Measurements from ENCODE around the gene VEGFB. TPM values are rescaled to one million over a fixed set of nuclear protein-coding genes. Genes with fewer than 3 reads are reported as not detected.

The VEGFB gene
- total and polyA plus RNA-seq, 2 donors = 16.0 to 70.2 TPM

DNA sequence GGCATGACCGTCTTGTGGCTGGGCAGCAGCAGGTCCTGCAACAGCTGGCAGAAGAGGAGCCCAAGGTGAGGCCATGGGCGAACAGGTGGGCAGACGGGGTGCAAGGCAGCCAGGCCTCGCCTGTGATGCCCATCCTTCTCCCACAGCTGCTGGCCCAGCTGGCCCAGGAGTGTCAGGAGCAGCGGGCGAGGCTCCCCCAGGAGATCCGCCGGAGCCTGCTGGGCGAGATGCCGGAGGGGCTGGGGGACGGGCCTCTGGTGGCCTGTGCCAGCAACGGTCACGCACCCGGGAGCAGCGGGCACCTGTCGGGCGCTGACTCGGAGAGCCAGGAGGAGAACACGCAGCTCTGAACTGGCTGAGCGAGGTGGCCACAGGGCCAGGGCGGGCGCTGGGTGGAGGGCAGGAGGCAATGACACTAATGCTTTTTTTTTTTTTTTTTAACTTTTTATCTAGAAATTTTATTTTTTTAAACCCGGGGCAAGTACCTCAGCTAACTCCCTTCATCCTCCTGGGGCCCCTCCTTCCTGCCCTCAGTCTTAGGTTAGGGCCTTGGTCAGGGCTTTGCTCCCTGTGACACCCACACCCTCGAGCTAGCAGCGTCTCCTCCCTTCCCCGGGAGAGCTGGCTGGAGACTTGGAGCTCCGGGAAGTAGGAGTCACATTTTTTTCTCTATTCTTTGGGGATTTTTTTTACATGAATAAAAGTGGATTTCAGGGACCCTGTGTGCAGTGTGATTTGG is 33.0 kb downstream of the VEGFB start:
- no peak for DNase-seq (ENCODE audit: low read depth in 6 of 9, low spot score in 9 of 9)
- peaks cover 0 to 5% of the 10 kb centered on the region in 2 donors for H3K9me3 ChIP-seq (ENCODE audit: control insufficient read depth in 2 of 2, insufficient read depth in 1 of 2, low read length in 1 of 2)
- peaks cover 9 to 32% of the 10 kb centered on the region in 2 donors for H3K4me1 ChIP-seq (ENCODE audit: control insufficient read depth in 2 of 2, insufficient read depth in 2 of 2, low read length in 2 of 2)
- no peak overlapping the region for H3K4me3 ChIP-seq (ENCODE audit: low read length in 2 of 2)
- 92% methylated on average over 27 of the region's 27 CpGs for WGBS
- no peaks in the 10 kb centered on the region for H3K27me3 ChIP-seq (ENCODE audit: control insufficient read depth in 2 of 2, insufficient read depth in 1 of 2, low read length in 1 of 2)
- no peak overlapping the region for H3K27ac ChIP-seq (ENCODE audit: low read depth in 1 of 2, low read length in 1 of 2)
- H3K36me3 ChIP-seq (ENCODE audit: control insufficient read depth in 2 of 2, insufficient read depth in 2 of 2, low read length in 1 of 2) = peaks cover 13 to 17% of the 10 kb centered on the region in 2 donors

GRCh38 chr11:64268025-64268892 is 33.9 kb downstream of the VEGFB start:
- Histone ChIP-seq H3K36me3 (ENCODE audit: control insufficient read depth in 2 of 2, insufficient read depth in 2 of 2, low read length in 1 of 2) (peaks cover 5 to 9% of the 10 kb centered on the region in 2 donors), H3K4me1 (ENCODE audit: control insufficient read depth in 2 of 2, insufficient read depth in 2 of 2, low read length in 2 of 2) (peaks cover 9 to 32% of the 10 kb centered on the region in 2 donors), H3K9me3 (ENCODE audit: control insufficient read depth in 2 of 2, insufficient read depth in 1 of 2, low read length in 1 of 2) (peaks cover 0 to 5% of the 10 kb centered on the region in 2 donors), H3K4me3 (ENCODE audit: low read length in 2 of 2) (peak overlapping the region; percentile 78 to 83), H3K27ac (ENCODE audit: low read depth in 1 of 2, low read length in 1 of 2) (peak overlapping the region; percentile 95 to 98), H3K27me3 (ENCODE audit: control insufficient read depth in 2 of 2, insufficient read depth in 1 of 2, low read length in 1 of 2) (no peaks in the 10 kb centered on the region)
- WGBS = 70% methylated on average over 23 of the region's 23 CpGs
- no peak for DNase-seq (ENCODE audit: low read depth in 6 of 9, low spot score in 9 of 9)

DNA sequence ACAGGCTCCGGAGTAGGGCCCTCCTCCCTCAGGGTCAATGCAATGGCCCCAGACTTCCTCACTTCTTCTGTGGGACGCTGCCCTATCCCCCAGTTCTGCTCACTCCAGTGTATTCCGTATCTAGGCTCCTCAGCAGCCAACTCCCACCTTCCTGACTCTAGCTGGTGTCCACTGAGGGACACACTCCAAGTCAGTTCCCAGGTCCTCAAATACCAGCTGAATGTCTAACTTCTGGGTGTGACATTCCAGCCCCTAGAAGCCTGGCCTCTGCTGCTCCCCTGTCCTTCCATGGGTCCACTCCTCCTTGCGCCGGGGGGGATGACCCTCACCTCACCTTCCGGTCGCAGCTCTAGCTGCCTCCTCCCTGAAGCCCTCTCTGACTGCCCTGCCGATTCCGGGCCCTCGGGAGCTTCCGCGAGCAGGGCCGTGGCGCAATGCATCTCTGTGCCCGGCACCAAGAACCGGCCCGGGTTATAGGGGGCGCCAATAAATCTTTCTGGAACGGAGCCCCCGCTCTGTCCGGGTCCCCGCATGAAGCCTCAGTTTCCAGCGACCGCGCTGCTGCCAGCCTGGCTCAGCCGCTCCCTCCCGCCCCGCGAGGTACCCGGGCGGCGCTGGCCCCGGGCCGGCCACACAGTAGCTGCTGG is 34.6 kb downstream of the VEGFB start:
- H3K27me3 ChIP-seq (ENCODE audit: control insufficient read depth in 2 of 2, insufficient read depth in 1 of 2, low read length in 1 of 2) = no peaks in the 10 kb centered on the region
- H3K36me3 ChIP-seq (ENCODE audit: control insufficient read depth in 2 of 2, insufficient read depth in 2 of 2, low read length in 1 of 2) = peaks cover 5 to 9% of the 10 kb centered on the region in 2 donors
- H3K4me3 ChIP-seq (ENCODE audit: low read length in 2 of 2) = peak overlapping the region; percentile 78 to 83
- H3K27ac ChIP-seq (ENCODE audit: low read depth in 1 of 2, low read length in 1 of 2) = peak overlapping the region; percentile 95 to 98
- peaks cover 9 to 32% of the 10 kb centered on the region in 2 donors for H3K4me1 ChIP-seq (ENCODE audit: control insufficient read depth in 2 of 2, insufficient read depth in 2 of 2, low read length in 2 of 2)
- H3K9me3 ChIP-seq (ENCODE audit: control insufficient read depth in 2 of 2, insufficient read depth in 1 of 2, low read length in 1 of 2) = peaks cover 0 to 5% of the 10 kb centered on the region in 2 donors
- DNase-seq (ENCODE audit: low read depth in 6 of 9, low spot score in 9 of 9) = peak in 2 of 9 donors; percentile 35 to 43
- 5% methylated on average over 34 of the region's 34 CpGs for WGBS

- H3K4me1 ChIP-seq (ENCODE audit: control insufficient read depth in 2 of 2, insufficient read depth in 2 of 2, low read length in 2 of 2) = peaks cover 9 to 32% of the 10 kb centered on the region in 2 donors
- peak overlapping the region; percentile 78 to 83 for H3K4me3 ChIP-seq (ENCODE audit: low read length in 2 of 2)
- H3K27me3 ChIP-seq (ENCODE audit: control insufficient read depth in 2 of 2, insufficient read depth in 1 of 2, low read length in 1 of 2) = no peaks in the 10 kb centered on the region
- WGBS = under 1% methylated on average over 58 of the region's 58 CpGs
- peaks cover 5 to 9% of the 10 kb centered on the region in 2 donors for H3K36me3 ChIP-seq (ENCODE audit: control insufficient read depth in 2 of 2, insufficient read depth in 2 of 2, low read length in 1 of 2)
- peaks cover 0 to 5% of the 10 kb centered on the region in 2 donors for H3K9me3 ChIP-seq (ENCODE audit: control insufficient read depth in 2 of 2, insufficient read depth in 1 of 2, low read length in 1 of 2)
- H3K27ac ChIP-seq (ENCODE audit: low read depth in 1 of 2, low read length in 1 of 2) = peak overlapping the region; percentile 95 to 98
- DNase-seq (ENCODE audit: low read depth in 6 of 9, low spot score in 9 of 9) = peak; percentile 97 to 99 (median 98)
Measured at GRCh38 chr11:64269540-64270220, 35.3 kb downstream of the VEGFB start.

GRCh38 chr11:64275031-64275800 is 40.8 kb downstream of the VEGFB start:
- WGBS = 98% methylated on average over 15 of the region's 15 CpGs
- Histone ChIP-seq H3K4me3 (ENCODE audit: low read length in 2 of 2) (no peak overlapping the region), H3K9me3 (ENCODE audit: control insufficient read depth in 2 of 2, insufficient read depth in 1 of 2, low read length in 1 of 2) (peaks cover 0 to 3% of the 10 kb centered on the region in 2 donors), H3K27ac (ENCODE audit: low read depth in 1 of 2, low read length in 1 of 2) (no peak overlapping the region), H3K4me1 (ENCODE audit: control insufficient read depth in 2 of 2, insufficient read depth in 2 of 2, low read length in 2 of 2) (peaks cover 0 to 14% of the 10 kb centered on the region in 2 donors), H3K36me3 (ENCODE audit: control insufficient read depth in 2 of 2, insufficient read depth in 2 of 2, low read length in 1 of 2) (peaks cover 22 to 28% of the 10 kb centered on the region in 2 donors), H3K27me3 (ENCODE audit: control insufficient read depth in 2 of 2, insufficient read depth in 1 of 2, low read length in 1 of 2) (no peaks in the 10 kb centered on the region)
- DNase-seq (ENCODE audit: low read depth in 6 of 9, low spot score in 9 of 9) = no peak

- Histone ChIP-seq H3K4me1 (ENCODE audit: control insufficient read depth in 2 of 2, insufficient read depth in 2 of 2, low read length in 2 of 2) (peaks cover 0 to 8% of the 10 kb centered on the region in 2 donors), H3K27me3 (ENCODE audit: control insufficient read depth in 2 of 2, insufficient read depth in 1 of 2, low read length in 1 of 2) (no peaks in the 10 kb centered on the region), H3K4me3 (ENCODE audit: low read length in 2 of 2) (no peak overlapping the region), H3K27ac (ENCODE audit: low read depth in 1 of 2, low read length in 1 of 2) (no peak overlapping the region), H3K36me3 (ENCODE audit: control insufficient read depth in 2 of 2, insufficient read depth in 2 of 2, low read length in 1 of 2) (peaks cover 22 to 28% of the 10 kb centered on the region in 2 donors), H3K9me3 (ENCODE audit: control insufficient read depth in 2 of 2, insufficient read depth in 1 of 2, low read length in 1 of 2) (no peaks in the 10 kb centered on the region)
- WGBS = 98% methylated on average over 2 of the region's 2 CpGs
- no peak for DNase-seq (ENCODE audit: low read depth in 6 of 9, low spot score in 9 of 9)
Measured at GRCh38 chr11:64275841-64276240, 41.5 kb downstream of the VEGFB start.

- H3K27ac ChIP-seq (ENCODE audit: low read depth in 1 of 2, low read length in 1 of 2) = no peak overlapping the region
- no peaks in the 10 kb centered on the region for H3K27me3 ChIP-seq (ENCODE audit: control insufficient read depth in 2 of 2, insufficient read depth in 1 of 2, low read length in 1 of 2)
- H3K36me3 ChIP-seq (ENCODE audit: control insufficient read depth in 2 of 2, insufficient read depth in 2 of 2, low read length in 1 of 2) = peaks cover 30 to 34% of the 10 kb centered on the region in 2 donors
- DNase-seq (ENCODE audit: low read depth in 6 of 9, low spot score in 9 of 9) = no peak
- no peak overlapping the region for H3K4me3 ChIP-seq (ENCODE audit: low read length in 2 of 2)
- H3K4me1 ChIP-seq (ENCODE audit: control insufficient read depth in 2 of 2, insufficient read depth in 2 of 2, low read length in 2 of 2) = peaks cover 0 to 4% of the 10 kb centered on the region in 2 donors
- 96% methylated on average over 17 of the region's 17 CpGs for WGBS
- H3K9me3 ChIP-seq (ENCODE audit: control insufficient read depth in 2 of 2, insufficient read depth in 1 of 2, low read length in 1 of 2) = no peaks in the 10 kb centered on the region
Measured at GRCh38 chr11:64276653-64277431, 42.5 kb downstream of the VEGFB start.
